ENCODE measurements around the gene PPP1R3D. TPM values are rescaled to one million over a fixed set of nuclear protein-coding genes. Genes with fewer than 3 reads are reported as not detected.

Gene PPP1R3D
- total RNA-seq, 1 experiment from 2014 or later = 3.1 TPM

DNA sequence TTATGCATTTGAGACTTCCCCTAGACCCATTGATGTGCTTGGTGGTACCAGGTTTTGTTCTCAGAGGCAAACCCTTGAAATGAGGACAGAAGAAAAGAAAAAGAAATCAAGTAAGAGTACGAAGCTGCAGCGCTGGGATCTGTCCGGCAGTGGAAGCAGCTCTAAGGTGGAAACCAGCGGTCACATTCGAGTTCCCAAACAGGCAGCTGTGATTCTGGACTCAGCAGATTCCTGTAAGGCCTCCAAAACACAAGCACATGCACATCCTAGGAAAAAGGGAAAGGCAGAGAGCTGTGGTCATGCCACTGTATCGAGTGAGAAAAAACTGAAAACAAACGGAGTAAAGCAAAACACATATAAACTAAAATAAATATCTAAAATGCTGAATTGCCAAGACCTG, 4.6 kb upstream of the PPP1R3D start:
- H4K91ac ChIP-seq (ENCODE audit: insufficient read length, low read depth, low read length) = no peak overlapping the region
- peaks cover 2% of the 10 kb centered on the region; the same call in 1 of the 2 replicates for H3K27me3 Mint-ChIP-seq (ENCODE audit: low read depth)
- H3T11ph ChIP-seq (ENCODE audit: low read length) = no peak overlapping the region
- H2BK5ac ChIP-seq (ENCODE audit: insufficient read length, low read length) = no peak overlapping the region
- no CpG with 5 or more reads among the region's 7 CpGs for WGBS (ENCODE audit: extremely low coverage, insufficient read length, low lambda C conversion rate)
- H4K20me1 ChIP-seq (ENCODE audit: control insufficient read depth, insufficient read depth, insufficient read length) = no peaks in the 10 kb centered on the region
- H3K79me1 ChIP-seq (ENCODE audit: insufficient read depth, low read depth, low read length, poor library complexity, severe bottlenecking) = no peaks in the 10 kb centered on the region
- H3K4me1 ChIP-seq (ENCODE audit: insufficient read depth, low read length) = no peaks in the 10 kb centered on the region
- H2AK5ac ChIP-seq (ENCODE audit: insufficient read length, low read length) = no peak overlapping the region
- peaks cover 3% of the 10 kb centered on the region for H3K23me2 ChIP-seq (ENCODE audit: insufficient read length, low read depth, low read length, poor library complexity, severe bottlenecking)
- H3K9me3 Mint-ChIP-seq = no peaks in the 10 kb centered on the region; a peak in 1 of 5 replicates
- no peak overlapping the region for H2BK12ac ChIP-seq (ENCODE audit: insufficient read length, low read depth, low read length)
- no peak overlapping the region for H3K18ac ChIP-seq (ENCODE audit: insufficient read length, low read depth, low read length)
- no peak overlapping the region for H3K4me2 ChIP-seq (ENCODE audit: insufficient read depth, insufficient read length, low read length)
- no peak overlapping the region for H2BK120ac ChIP-seq (ENCODE audit: low read depth, low read length, poor library complexity, severe bottlenecking)
- TF ChIP-seq, protein P1, sequence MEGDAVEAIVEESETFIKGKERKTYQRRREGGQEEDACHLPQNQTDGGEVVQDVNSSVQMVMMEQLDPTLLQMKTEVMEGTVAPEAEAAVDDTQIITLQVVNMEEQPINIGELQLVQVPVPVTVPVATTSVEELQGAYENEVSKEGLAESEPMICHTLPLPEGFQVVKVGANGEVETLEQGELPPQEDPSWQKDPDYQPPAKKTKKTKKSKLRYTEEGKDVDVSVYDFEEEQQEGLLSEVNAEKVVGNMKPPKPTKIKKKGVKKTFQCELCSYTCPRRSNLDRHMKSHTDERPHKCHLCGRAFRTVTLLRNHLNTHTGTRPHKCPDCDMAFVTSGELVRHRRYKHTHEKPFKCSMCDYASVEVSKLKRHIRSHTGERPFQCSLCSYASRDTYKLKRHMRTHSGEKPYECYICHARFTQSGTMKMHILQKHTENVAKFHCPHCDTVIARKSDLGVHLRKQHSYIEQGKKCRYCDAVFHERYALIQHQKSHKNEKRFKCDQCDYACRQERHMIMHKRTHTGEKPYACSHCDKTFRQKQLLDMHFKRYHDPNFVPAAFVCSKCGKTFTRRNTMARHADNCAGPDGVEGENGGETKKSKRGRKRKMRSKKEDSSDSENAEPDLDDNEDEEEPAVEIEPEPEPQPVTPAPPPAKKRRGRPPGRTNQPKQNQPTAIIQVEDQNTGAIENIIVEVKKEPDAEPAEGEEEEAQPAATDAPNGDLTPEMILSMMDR (conservative IDR thresholded peaks at IDR 0.05) = no peak
- no peak overlapping the region for H3K56ac ChIP-seq (ENCODE audit: insufficient read length, low read depth, low read length)
- no peak for DNase-seq
- H3K27ac ChIP-seq (ENCODE audit: insufficient read length, low read depth, low read length) = no peak overlapping the region
- H3K4me3 Mint-ChIP-seq = no peak overlapping the region
- no peak overlapping the region for H2AFZ ChIP-seq (ENCODE audit: low read length)
- no peak overlapping the region for H4K5ac ChIP-seq (ENCODE audit: insufficient read length, low read depth, low read length)
- no peaks in the 10 kb centered on the region for H3K79me2 ChIP-seq (ENCODE audit: insufficient read depth, low read length)
- no peak overlapping the region for H2BK20ac ChIP-seq (ENCODE audit: low read depth, low read length, poor library complexity, severe bottlenecking)
- H3K9me3 ChIP-seq (ENCODE audit: control insufficient read depth, low read depth, low read length) = no peaks in the 10 kb centered on the region
- peak overlapping the region in 2 of 3 experiments; percentile 18 to 85; a peak in 3 of 7 replicates for H3K27ac Mint-ChIP-seq
- H3K9ac ChIP-seq (ENCODE audit: extremely low read depth, insufficient read length, low read length) = no peak overlapping the region
- no peak overlapping the region for H3K4ac ChIP-seq (ENCODE audit: low read depth, low read length)
- no peak overlapping the region for H4K8ac ChIP-seq (replicated peaks; ENCODE audit: insufficient read length, low read depth, low read length)
- H3K23ac ChIP-seq (ENCODE audit: insufficient read length, low read depth, low read length) = no peak overlapping the region
- no peak overlapping the region for H2BK15ac ChIP-seq (ENCODE audit: low read depth, low read length)
- peaks cover 19 to 23% of the 10 kb centered on the region in 2 experiments for H3K4me1 Mint-ChIP-seq
- H3K27me3 ChIP-seq (ENCODE audit: insufficient read depth, low read length) = no peaks in the 10 kb centered on the region
- peaks cover 8 to 20% (median 19%) of the 10 kb centered on the region in 3 experiments; a peak in 6 of 7 replicates for H3K36me3 Mint-ChIP-seq (ENCODE audit: insufficient read depth in 1 of 3, low read depth in 3 of 3)
- H3K14ac ChIP-seq (ENCODE audit: insufficient read depth, low read length) = no peak overlapping the region

All from H9 (cell line).